GM21786 (cell line): Measurements from ENCODE around the gene ACADL.
"Not testable (repeated sequence)": the region's sequence is repeated elsewhere in the genome, so short reads cannot be mapped to it uniquely, and the experiment has no call there.

Experiments
- ATAC-seq: cut with Tn5 transposase; IDR thresholded peaks from one replicate; pipeline ENCODE4 v1.9.1; 2021; ENCODE audit not compliant: unreplicated experiment

The ACADL gene

GRCh38 chr2:210203147-210203546, 22.1 kb downstream of the ACADL start:
- ATAC-seq: no peak

GRCh38 chr2:210199854-210200253, 25.4 kb downstream of the ACADL start:
- ATAC-seq: no peak

- ATAC-seq: peak; percentile 54
These were observed 26.0 kb downstream of the ACADL start for GRCh38 chr2:210199186-210199765.

GRCh38 chr2:210198326-210198725, 26.9 kb downstream of the ACADL start:
- ATAC-seq: no peak

- no peak for ATAC-seq
These were observed 27.5 kb downstream of the ACADL start for GRCh38 chr2:210197720-210198119.

GRCh38 chr2:210195101-210195852, 30.0 kb downstream of the ACADL start:
- no peak for ATAC-seq

- ATAC-seq: peak; percentile 31
These were observed 34.9 kb downstream of the ACADL start for GRCh38 chr2:210190345-210190744.

GRCh38 chr2:210189452-210190138, 35.7 kb downstream of the ACADL start:
- ATAC-seq: peak; percentile 59

- no peak for ATAC-seq
These were observed 36.5 kb downstream of the ACADL start for GRCh38 chr2:210188755-210189154.

- ATAC-seq: no peak
These were observed 37.1 kb downstream of the ACADL start for GRCh38 chr2:210188190-210188589.

- ATAC-seq: not testable (repeated sequence)
These were observed 41.3 kb downstream of the ACADL start for GRCh38 chr2:210183936-210184335.

- not testable (repeated sequence) for ATAC-seq
These were observed 43.6 kb downstream of the ACADL start for GRCh38 chr2:210181606-210182088.

- not testable (repeated sequence) for ATAC-seq
These were observed 44.1 kb downstream of the ACADL start for GRCh38 chr2:210181033-210181605.

GRCh38 chr2:210180477-210180876, 44.8 kb downstream of the ACADL start:
- ATAC-seq: no peak

GRCh38 chr2:210179351-210179990, 45.8 kb downstream of the ACADL start:
- ATAC-seq: no peak

GRCh38 chr2:210177769-210178168, 47.5 kb downstream of the ACADL start:
- ATAC-seq: no peak

- ATAC-seq: not testable (repeated sequence)
These were observed 48.1 kb downstream of the ACADL start for GRCh38 chr2:210177115-210177514.

- no peak for ATAC-seq
These were observed 51.2 kb downstream of the ACADL start for GRCh38 chr2:210174086-210174485.

GRCh38 chr2:210172219-210172575, 53.0 kb downstream of the ACADL start:
- ATAC-seq: no peak

GRCh38 chr2:210171309-210172218, 53.7 kb downstream of the ACADL start, which contains the start of gene KANSL1L:
Gene KANSL1L (minus strand): TSS chr2:210171409. CDS start chr2:210154582, 16,827 bp downstream.
- peak; percentile 62 for ATAC-seq
